Hematopoietic multipotent progenitor cell treated with erythropoietin and hydrocortisone succinate and interleukin-3 and kit ligand, for 8 days (in vitro differentiated cells): ENCODE measurements around the gene SLC66A2.

Experiments used
- DNase-seq: peaks from one replicate; pipeline ENCODE4 v3.0.0-alpha.2; 2015

The SLC66A2 gene

GRCh38 chr18:79935499-79935898 lies 16.0 kb downstream of the SLC66A2 start:
- no peak for DNase-seq

GRCh38 chr18:79935098-79935480 lies 16.4 kb downstream of the SLC66A2 start:
- no peak for DNase-seq

- DNase-seq, result no peak
These were observed 16.9 kb downstream of the SLC66A2 start for GRCh38 chr18:79934311-79935097.

GRCh38 chr18:79933765-79934164 lies 17.7 kb downstream of the SLC66A2 start:
- DNase-seq, result no peak

- no peak for DNase-seq
These were observed 18.5 kb downstream of the SLC66A2 start for GRCh38 chr18:79932907-79933306.

GRCh38 chr18:79931475-79931874 lies 20.0 kb downstream of the SLC66A2 start:
- DNase-seq, result no peak

GRCh38 chr18:79930020-79930642 lies 21.3 kb downstream of the SLC66A2 start:
- no peak for DNase-seq

- DNase-seq, result no peak
These were observed 22.9 kb downstream of the SLC66A2 start for GRCh38 chr18:79928563-79928960.

- DNase-seq, result no peak
These were observed 23.6 kb downstream of the SLC66A2 start for GRCh38 chr18:79927607-79928562.

- DNase-seq, result no peak
These were observed 24.5 kb downstream of the SLC66A2 start for GRCh38 chr18:79926715-79927606.

GRCh38 chr18:79926306-79926705 lies 25.1 kb downstream of the SLC66A2 start:
- DNase-seq, result no peak

- DNase-seq, result no peak
These were observed 26.4 kb downstream of the SLC66A2 start for GRCh38 chr18:79924814-79925731.

- DNase-seq, result no peak
These were observed 27.4 kb downstream of the SLC66A2 start for GRCh38 chr18:79923896-79924585.

GRCh38 chr18:79922971-79923411 lies 28.5 kb downstream of the SLC66A2 start:
- no peak for DNase-seq

GRCh38 chr18:79921984-79922965 lies 29.2 kb downstream of the SLC66A2 start:
- DNase-seq, result no peak

- no peak for DNase-seq
These were observed 32.4 kb downstream of the SLC66A2 start for GRCh38 chr18:79919089-79919488.

- DNase-seq, result no peak
These were observed 32.8 kb downstream of the SLC66A2 start for GRCh38 chr18:79918615-79919011.

GRCh38 chr18:79917853-79918614 lies 33.4 kb downstream of the SLC66A2 start:
- DNase-seq, result no peak
